HCT116 (cell line): ENCODE results near the gene RHCG. TPM values are rescaled to one million over a fixed set of nuclear protein-coding genes. Genes with fewer than 3 reads are reported as not detected.

Source experiments
- ATAC-seq: fragments of 200-7000 bp; cut with Tn5 transposase; 2 replicates; pipeline ENCODE4 v1.9.1; 2020; ENCODE audit warnings: mild to moderate bottlenecking, moderate library complexity
- BruUV-seq: library from RNA; stranded (reverse); fragments of 400-500 nt; replicated peaks from 2 replicates; lab custom pipeline; 2021; lab: Mats Ljungman, UMichigan
- CTCF ChIA-PET: fragments of 300-600 bp; sonication (Branson Sonifier 250); formaldehyde crosslinking; loops from one replicate; lab custom pipeline; 2021; ENCODE audit warnings: antibody characterized with exemption; lab: Charles Lee
- POLR2A ChIA-PET: fragments of 300-600, 350-600 bp; sonication (Branson Sonifier 250); formaldehyde crosslinking; loops from one replicate; lab custom pipeline; 2021; ENCODE audit warnings: antibody characterized with exemption; lab: Charles Lee
- RAD21 ChIA-PET, 2 experiments: fragments of 300-600 bp; sonication (Branson Sonifier 250); formaldehyde crosslinking; loops; one replicate each; lab custom pipeline; 2023; ENCODE audit warnings: low total read pairs in 2 of 2; ENCODE audit not compliant: uncharacterized antibody in 2 of 2, unreplicated experiment in 2 of 2, low non-redundant PET in 1 of 2; lab: Charles Lee
- DNase-seq: peaks from one replicate; pipeline ENCODE4 v3.0.0-alpha.2; 2010; ENCODE audit warnings: low read depth, low spot score
- H2AFZ ChIP-seq: fragments of 200-600 bp; shearing (Covaris generic), sonication (generic); 2 replicates; pipeline ENCODE4 v1.6.1; 2017; ENCODE audit warnings: low read depth, mixed run types, mixed read lengths, antibody characterized with exemption, low read length; ENCODE audit not compliant: poor library complexity, severe bottlenecking
- H3K27ac ChIP-seq: 2 replicates; pipeline ENCODE4 v1.5.1; 2012; ENCODE audit warnings: low read depth, low read length
- H3K27me3 ChIP-seq: fragments of 200-600 bp; sonication (generic); 2 replicates; pipeline ENCODE4 v1.6.1; 2016; ENCODE audit warnings: mixed run types, low read length, mixed read lengths; ENCODE audit not compliant: insufficient read depth
- H3K36me3 ChIP-seq, 2 experiments: fragments of 200-500 bp in 1 of 2; fragments of 200-600 bp in 1 of 2; sonication (Bioruptor generic) in 1 of 2; sonication (generic) in 1 of 2; 2 replicates each; pipeline versions ENCODE4 v1.5.1 to v1.6.1; 2014 to 2016; ENCODE audit warnings: low read length in 2 of 2, inconsistent platforms in 1 of 2, mixed read lengths in 1 of 2, mixed run types in 1 of 2; ENCODE audit not compliant: insufficient read depth in 2 of 2, control insufficient read depth in 1 of 2
- H3K4me1 ChIP-seq, 2 experiments: fragments of 200-600 bp in 1 of 2; sonication (generic) in 1 of 2; 2 replicates each; pipeline versions ENCODE4 v1.5.1 to v1.6.1; 2012 to 2017; ENCODE audit warnings: low read length in 2 of 2, inconsistent platforms in 1 of 2, mild to moderate bottlenecking in 1 of 2, mixed read lengths in 1 of 2, mixed run types in 1 of 2, moderate library complexity in 1 of 2; ENCODE audit not compliant: insufficient read depth in 2 of 2, control insufficient read depth in 1 of 2
- H3K4me2 ChIP-seq: fragments of 200-600 bp; sonication (generic); 2 replicates; pipeline ENCODE4 v1.6.1; 2017; ENCODE audit warnings: mixed run types, low read length, mixed read lengths
- H3K4me3 ChIP-seq, 2 experiments: fragments of 200-600 bp in 1 of 2; sonication (generic) in 1 of 2; replicated peaks in 1 of 2; 2 replicates each; pipeline ENCODE4 v1.5.1; 2011 to 2016; ENCODE audit warnings: low read length in 2 of 2, control low read depth in 1 of 2, low read depth in 1 of 2, mild to moderate bottlenecking in 1 of 2, mixed read lengths in 1 of 2, mixed run types in 1 of 2
- H3K79me2 ChIP-seq: fragments of 200-600 bp; sonication (generic); 2 replicates; pipeline ENCODE4 v1.6.1; 2017; ENCODE audit warnings: mild to moderate bottlenecking, mixed run types, low read length, moderate library complexity, mixed read lengths; ENCODE audit not compliant: insufficient read depth
- H3K9ac ChIP-seq: fragments of 200-600 bp; sonication (generic); 2 replicates; pipeline ENCODE4 v1.6.1; 2016; ENCODE audit warnings: low read length, mixed read lengths
- H3K9me2 ChIP-seq: fragments of 200-600 bp; sonication (generic), shearing (Covaris generic); 2 replicates; pipeline ENCODE4 v1.6.1; 2017; ENCODE audit warnings: mixed run types, mild to moderate bottlenecking, moderate library complexity; ENCODE audit not compliant: insufficient read depth
- H3K9me3 ChIP-seq, 2 experiments: fragments of 200-500 bp in 1 of 2; fragments of 200-600 bp in 1 of 2; sonication (Bioruptor generic) in 1 of 2; sonication (generic) in 1 of 2; 2 replicates each; pipeline ENCODE4 v1.6.1; 2014 to 2017; ENCODE audit warnings: low read length in 2 of 2, mixed read lengths in 2 of 2, inconsistent platforms in 1 of 2, low read depth in 1 of 2, mild to moderate bottlenecking in 1 of 2, mixed run types in 1 of 2, moderate library complexity in 1 of 2; ENCODE audit not compliant: control insufficient read depth in 1 of 2, insufficient read depth in 1 of 2
- H4K20me1 ChIP-seq: fragments of 200-600 bp; sonication (generic), shearing (Covaris generic); 2 replicates; pipeline ENCODE4 v1.6.1; 2017; ENCODE audit warnings: mixed run types, mild to moderate bottlenecking, moderate library complexity; ENCODE audit not compliant: insufficient read depth
- JUND ChIP-seq: IDR thresholded peaks from 2 replicates; pipeline ENCODE4 v1.6.1; 2012
- MAX ChIP-seq: IDR thresholded peaks from 2 replicates; pipeline ENCODE4 v1.6.1; 2012
- POLR2A ChIP-seq: IDR thresholded peaks from 2 replicates; pipeline ENCODE4 v1.7.0; 2011; ENCODE audit warnings: borderline replicate concordance; ENCODE audit not compliant: insufficient read depth, insufficient read length; ENCODE audit errors: extremely low read depth
- REST ChIP-seq: IDR thresholded peaks from 2 replicates; pipeline ENCODE4 v1.6.1; 2012; ENCODE audit warnings: low read depth
- TCF7L2 ChIP-seq: IDR thresholded peaks from 2 replicates; pipeline ENCODE4 v1.7.0; 2011; ENCODE audit warnings: borderline replicate concordance, inconsistent platforms; ENCODE audit not compliant: insufficient read depth, insufficient read length; ENCODE audit errors: extremely low read depth
- ZFX ChIP-seq: fragments of 450-650 bp; IDR thresholded peaks from 2 replicates; pipeline ENCODE4 v1.6.1; 2017
- intact Hi-C: fragments of 100-400 bp; cut with micrococcal nuclease; formaldehyde crosslinking; loops from 2 replicates; pipeline ENCODE4 v1.10.0; 2022
- total RNA-seq: library from RNA; stranded (reverse); gene quantifications from one replicate; pipeline ENCODE4 v1.2.1, GENCODE V29; 2021; ENCODE audit not compliant: unreplicated experiment
- TF ChIP-seq, protein P1 (sequence below): IDR thresholded peaks from 2 replicates; pipeline ENCODE4 v1.6.1; 2011; ENCODE audit warnings: mild to moderate bottlenecking, low read length, moderate library complexity; ENCODE audit not compliant: insufficient replicate concordance; ENCODE audit errors: extremely low read depth

RHCG gene
- total RNA-seq, 1 experiment from 2014 or later: not detected

- no peak overlapping the region for H3K9ac ChIP-seq
- TF ChIP-seq MAX: no peak
- TF ChIP-seq, protein P1, sequence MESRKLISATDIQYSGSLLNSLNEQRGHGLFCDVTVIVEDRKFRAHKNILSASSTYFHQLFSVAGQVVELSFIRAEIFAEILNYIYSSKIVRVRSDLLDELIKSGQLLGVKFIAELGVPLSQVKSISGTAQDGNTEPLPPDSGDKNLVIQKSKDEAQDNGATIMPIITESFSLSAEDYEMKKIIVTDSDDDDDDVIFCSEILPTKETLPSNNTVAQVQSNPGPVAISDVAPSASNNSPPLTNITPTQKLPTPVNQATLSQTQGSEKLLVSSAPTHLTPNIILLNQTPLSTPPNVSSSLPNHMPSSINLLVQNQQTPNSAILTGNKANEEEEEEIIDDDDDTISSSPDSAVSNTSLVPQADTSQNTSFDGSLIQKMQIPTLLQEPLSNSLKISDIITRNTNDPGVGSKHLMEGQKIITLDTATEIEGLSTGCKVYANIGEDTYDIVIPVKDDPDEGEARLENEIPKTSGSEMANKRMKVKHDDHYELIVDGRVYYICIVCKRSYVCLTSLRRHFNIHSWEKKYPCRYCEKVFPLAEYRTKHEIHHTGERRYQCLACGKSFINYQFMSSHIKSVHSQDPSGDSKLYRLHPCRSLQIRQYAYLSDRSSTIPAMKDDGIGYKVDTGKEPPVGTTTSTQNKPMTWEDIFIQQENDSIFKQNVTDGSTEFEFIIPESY: no peak
- DNase-seq: no peak
- ChIA-PET RAD21 (no interaction called here), POLR2A (no interaction called here), CTCF (interaction anchor here (0.6 kb wide), 1 partner anchor 222 kb away, joined by 3 read pairs; no protein-coding TSS in a partner anchor)
- H3K9me3 ChIP-seq: no peaks in the 10 kb centered on the region
- H3K36me3 ChIP-seq: no peaks in the 10 kb centered on the region
- intact Hi-C loops: no loop called here
- no peaks in the 10 kb centered on the region for H3K9me2 ChIP-seq
- no peaks in the 10 kb centered on the region for H3K27me3 ChIP-seq
- no peaks in the 10 kb centered on the region for H3K79me2 ChIP-seq
- H3K4me2 ChIP-seq: no peak overlapping the region
- no peak for ATAC-seq
- H2AFZ ChIP-seq: no peak overlapping the region
- peaks cover 2 to 6% of the 10 kb centered on the region in 2 experiments; a peak in 2 of 4 replicates for H3K4me1 ChIP-seq
- no peak overlapping the region for H3K27ac ChIP-seq
- no TSS peak for BruUV-seq
- H3K4me3 ChIP-seq: no peak overlapping the region
- H4K20me1 ChIP-seq: no peaks in the 10 kb centered on the region
These were observed 50.9 kb downstream of the RHCG start for GRCh38 chr15:89445518-89445917.

- Histone ChIP-seq H3K4me2 (no peak overlapping the region), H3K9me2 (no peaks in the 10 kb centered on the region), H3K79me2 (no peaks in the 10 kb centered on the region), H3K9me3 (no peaks in the 10 kb centered on the region), H3K4me1 (peaks cover 2 to 6% of the 10 kb centered on the region in 2 experiments; a peak in 2 of 4 replicates), H4K20me1 (no peaks in the 10 kb centered on the region), H3K9ac (no peak overlapping the region), H3K36me3 (no peaks in the 10 kb centered on the region), H3K27me3 (no peaks in the 10 kb centered on the region), H2AFZ (no peak overlapping the region), H3K4me3 (no peak overlapping the region), H3K27ac (no peak overlapping the region)
- ChIA-PET POLR2A (no interaction called here), RAD21 (no interaction called here), CTCF (interaction anchor here (0.6 to 4.2 kb wide), 7 partner anchors 9 to 221 kb away, joined by 3 to 47 read pairs (median 4); no protein-coding TSS in a partner anchor)
- ATAC-seq: no peak
- intact Hi-C loops: no loop called here
- BruUV-seq: no TSS peak
- TF ChIP-seq TCF7L2 (no peak), ZFX (no peak), POLR2A (no peak), JUND (no peak), REST (no peak)
- TF ChIP-seq, protein P1: no peak
- TF ChIP-seq, all 23 proteins: peak for 0
- DNase-seq: no peak
These were observed 51.9 kb downstream of the RHCG start for GRCh38 chr15:89444241-89445225.
